GM19023 (cell line): ENCODE data around the gene KLHL28.

ENCODE experiments used
- ATAC-seq: cut with Tn5 transposase; IDR thresholded peaks from one replicate; pipeline ENCODE4 v1.9.1; 2021; ENCODE audit warnings: mild to moderate bottlenecking, moderate library complexity; ENCODE audit not compliant: unreplicated experiment

KLHL28 gene, protein sequence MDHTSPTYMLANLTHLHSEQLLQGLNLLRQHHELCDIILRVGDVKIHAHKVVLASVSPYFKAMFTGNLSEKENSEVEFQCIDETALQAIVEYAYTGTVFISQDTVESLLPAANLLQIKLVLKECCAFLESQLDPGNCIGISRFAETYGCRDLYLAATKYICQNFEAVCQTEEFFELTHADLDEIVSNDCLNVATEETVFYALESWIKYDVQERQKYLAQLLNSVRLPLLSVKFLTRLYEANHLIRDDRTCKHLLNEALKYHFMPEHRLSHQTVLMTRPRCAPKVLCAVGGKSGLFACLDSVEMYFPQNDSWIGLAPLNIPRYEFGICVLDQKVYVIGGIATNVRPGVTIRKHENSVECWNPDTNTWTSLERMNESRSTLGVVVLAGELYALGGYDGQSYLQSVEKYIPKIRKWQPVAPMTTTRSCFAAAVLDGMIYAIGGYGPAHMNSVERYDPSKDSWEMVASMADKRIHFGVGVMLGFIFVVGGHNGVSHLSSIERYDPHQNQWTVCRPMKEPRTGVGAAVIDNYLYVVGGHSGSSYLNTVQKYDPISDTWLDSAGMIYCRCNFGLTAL

DNA sequence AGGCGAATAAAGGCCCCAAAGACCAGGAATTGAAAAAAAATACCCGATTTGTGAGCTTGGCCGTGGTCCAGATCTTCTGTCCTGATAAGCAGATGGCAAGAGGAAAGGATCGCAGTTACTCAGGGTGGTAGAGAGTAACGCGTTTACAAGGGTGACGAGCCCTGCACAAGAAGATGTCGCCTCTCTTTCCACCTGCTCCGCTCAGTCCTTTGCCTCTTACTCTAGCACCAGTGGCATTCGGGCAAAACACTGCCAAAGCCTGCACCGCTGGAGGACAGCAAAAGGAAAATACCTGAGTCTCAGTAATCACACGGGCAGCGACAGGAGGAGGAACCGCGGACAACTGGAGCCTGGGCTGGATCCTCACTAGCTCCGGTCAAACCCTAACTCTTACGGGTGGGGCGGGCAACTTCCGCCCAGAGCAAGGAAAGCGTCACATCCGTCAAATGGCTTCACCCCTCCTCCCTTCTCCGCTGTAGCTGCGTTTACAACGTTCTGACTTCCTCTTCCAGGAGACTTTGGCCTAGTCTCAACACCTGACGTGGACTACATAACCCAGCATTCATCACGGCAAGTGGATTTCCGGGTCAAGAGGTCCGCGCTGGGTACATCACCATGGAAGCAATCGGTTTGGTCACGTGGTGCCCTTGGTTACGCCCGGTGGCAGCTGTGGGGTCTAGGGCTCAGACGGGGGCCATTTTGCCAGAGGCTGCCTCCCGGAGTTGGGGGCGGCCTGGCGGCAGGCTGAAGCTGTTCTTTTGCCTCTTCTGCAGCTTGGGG lies at the start of gene KLHL28, which contains the start of gene TOGARAM1:
KLHL28 (minus strand) TSS at position 394 of the 780 bp plus-strand sequence. CDS start 16,019 bp downstream, outside the sequence.
TOGARAM1 (plus strand) TSS at position 637 of the 780 bp plus-strand sequence. CDS start 232 bp downstream, outside the sequence.
- ATAC-seq = peak; percentile 94

DNA sequence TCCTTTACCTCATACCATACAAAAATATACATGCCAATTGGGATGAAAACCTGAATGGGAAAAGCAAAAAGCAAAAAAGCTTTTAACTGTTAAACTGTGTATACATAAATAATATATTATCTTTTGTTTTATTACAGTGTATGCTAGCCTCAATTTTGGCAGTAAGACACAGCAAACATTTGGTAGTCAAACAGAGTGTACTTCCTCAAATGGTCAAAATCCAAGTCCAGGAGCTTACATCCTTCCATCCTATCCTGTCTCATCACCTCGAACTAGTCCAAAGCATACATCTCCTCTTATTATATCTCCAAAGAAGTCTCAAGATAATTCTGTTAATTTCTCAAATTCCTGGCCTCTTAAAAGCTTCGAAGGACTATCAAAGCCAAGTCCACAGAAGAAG lies 42.2 kb upstream of the KLHL28 start:
- no peak for ATAC-seq

DNA sequence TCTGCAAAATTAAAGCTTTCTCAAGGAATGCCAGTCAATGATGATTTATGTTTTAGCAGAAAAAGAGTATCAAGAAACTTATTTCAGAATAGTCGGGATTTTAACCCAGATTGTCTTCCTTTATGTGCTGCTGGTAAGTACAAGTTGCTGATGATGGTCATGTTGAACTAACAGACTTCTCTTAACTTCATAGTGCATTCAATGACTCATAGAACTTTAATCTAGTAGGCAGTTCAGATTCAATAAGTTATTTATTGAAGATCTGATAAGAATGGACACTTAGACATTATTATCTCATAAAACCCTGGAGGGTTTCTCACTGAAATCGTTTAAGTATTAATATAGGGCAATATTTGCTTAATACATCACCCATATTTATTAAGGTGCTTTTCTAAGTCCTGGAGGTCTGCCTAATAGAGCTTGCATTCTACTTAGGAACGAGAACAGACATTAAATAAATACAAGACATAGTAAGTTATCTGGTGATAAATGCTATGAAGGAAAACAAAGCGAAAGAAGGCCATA lies 34.1 kb upstream of the KLHL28 start:
- no peak for ATAC-seq

DNA sequence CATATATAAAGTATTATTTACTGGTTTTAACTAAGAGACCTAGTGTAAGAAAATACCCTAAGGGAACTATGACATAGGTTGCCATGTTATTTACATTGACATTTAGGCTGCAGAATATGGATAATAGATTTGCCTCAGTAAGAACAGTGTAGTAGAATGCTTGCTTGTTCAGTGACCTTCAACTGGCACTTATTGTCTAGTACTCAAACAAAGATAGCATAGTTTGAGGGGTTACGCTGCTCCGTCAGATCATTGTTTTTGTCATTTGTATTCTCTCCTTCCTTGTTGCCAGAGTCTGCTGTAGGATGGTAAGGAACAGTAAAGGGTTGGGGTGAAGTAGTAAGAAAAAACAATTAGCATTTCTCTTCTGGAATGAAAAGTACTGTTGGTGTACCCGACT lies 33.4 kb upstream of the KLHL28 start:
- ATAC-seq = no peak

DNA sequence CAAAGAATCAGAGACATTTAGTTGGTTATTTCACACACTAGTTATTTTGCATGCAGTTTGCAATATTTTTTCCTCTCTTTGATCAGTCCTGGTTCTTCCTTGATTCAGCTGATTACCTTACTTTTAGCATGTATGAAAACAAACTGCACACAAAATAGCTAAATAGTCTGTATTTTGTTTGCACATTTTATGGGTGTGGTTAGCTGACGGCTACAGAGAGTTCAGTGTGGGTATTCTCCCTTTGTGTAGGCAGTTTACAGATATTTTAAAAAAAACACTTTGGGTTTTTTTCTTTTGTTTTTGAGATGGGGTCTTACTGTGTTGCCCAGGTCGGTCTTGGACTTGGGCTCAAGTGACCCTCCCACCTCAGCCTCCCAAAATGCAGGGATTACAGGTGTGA lies 28.8 kb upstream of the KLHL28 start:
- no peak for ATAC-seq

DNA sequence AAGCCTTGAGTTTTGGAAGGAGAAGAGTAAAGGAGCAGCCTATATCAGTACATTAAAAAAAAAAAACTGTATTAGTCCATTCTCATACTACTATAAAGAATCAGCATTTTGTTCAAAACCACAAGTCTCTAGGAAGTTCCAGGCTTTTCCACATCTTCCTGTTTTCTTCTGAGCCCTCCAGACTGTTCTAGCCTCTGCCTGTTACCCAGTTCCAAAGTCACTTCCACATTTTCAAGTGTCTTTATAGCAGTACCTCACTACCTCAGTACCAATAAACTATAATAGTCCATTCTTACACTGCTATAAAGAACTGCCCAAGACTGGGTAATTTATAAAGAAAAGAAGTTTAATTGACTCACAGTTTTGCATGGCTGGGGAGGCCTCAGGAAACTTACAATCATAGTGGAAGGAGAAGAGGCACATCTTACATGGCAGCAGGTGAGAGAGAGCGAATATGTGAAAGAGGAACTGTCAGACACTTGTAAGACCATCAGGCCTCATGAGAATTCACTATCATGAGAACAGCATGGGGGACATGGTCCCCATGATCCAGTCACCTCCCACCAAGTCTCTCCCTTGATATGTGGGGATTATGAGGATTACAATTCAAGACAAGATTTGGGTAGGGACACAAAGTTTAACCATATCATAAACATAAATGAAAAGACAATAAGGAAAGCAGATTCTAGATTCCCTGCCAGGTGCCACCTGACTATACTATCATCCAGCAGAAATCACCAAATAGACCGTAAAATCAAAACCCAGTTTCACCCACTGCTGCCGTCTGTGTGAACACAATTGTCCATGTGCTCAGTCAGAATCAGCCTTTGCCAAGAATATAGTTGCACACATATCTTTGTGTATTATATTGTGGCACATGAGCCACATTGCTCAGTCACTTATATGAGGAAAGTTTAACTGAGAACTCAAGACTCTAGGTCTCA lies 28.0 kb upstream of the KLHL28 start:
- no peak for ATAC-seq

DNA sequence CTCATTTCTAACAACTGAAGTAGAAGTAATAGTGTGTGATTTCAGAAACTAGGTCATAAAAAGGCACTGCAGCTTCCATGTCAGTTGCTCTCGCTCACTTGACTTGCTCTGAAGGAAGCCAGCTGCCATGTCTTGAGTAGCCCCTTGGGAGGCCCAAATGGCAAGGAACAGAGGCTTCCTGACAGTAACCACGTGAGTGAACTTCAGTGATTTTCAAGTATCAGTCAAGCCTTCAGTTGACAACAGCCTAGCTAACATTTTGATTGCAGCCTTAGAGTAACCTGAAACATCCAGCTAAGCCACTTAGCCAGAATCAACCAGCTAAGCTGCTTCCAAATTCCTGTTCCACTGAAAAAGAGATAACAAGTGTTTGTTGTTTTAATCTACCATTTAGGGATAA lies 26.9 kb upstream of the KLHL28 start:
- ATAC-seq = no peak

DNA sequence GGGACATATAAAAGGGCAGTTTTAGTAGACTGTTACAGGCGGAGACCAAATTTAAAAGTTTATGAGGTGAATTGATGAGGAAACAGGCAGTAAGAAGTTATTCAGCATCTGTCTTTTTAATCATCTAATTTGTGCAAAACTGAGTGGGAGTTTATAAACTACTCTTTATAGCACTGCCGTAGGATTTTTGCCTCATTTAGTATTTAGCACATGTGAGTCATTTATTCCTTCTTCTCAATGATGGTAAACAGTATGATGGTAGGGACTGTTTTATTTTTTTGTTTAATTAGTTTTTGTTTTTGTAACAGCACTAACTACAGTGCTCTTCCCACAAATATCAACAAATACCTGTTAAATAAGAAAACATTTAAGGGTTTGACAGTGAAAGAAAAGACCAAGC lies 20.8 kb upstream of the KLHL28 start:
- no peak for ATAC-seq

DNA sequence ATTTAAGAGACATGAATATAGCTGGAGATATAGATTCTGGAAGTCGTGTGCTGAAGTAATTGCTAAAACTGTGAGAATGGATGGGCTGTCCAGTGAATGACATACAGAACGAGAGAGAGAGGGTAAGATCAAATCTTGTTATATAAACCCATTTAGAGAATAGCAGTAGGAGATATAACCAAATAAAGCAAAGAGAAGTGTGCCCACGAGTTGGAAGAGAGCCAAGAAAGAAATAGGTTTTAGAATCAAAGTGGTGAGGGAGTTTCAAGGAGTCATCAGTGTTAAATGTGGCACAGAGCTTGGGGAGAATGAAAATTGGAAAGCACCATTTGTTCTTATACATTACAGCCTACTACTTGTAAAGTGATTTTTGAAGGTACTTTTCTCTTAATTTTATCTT lies 19.5 kb upstream of the KLHL28 start:
- ATAC-seq = no peak

DNA sequence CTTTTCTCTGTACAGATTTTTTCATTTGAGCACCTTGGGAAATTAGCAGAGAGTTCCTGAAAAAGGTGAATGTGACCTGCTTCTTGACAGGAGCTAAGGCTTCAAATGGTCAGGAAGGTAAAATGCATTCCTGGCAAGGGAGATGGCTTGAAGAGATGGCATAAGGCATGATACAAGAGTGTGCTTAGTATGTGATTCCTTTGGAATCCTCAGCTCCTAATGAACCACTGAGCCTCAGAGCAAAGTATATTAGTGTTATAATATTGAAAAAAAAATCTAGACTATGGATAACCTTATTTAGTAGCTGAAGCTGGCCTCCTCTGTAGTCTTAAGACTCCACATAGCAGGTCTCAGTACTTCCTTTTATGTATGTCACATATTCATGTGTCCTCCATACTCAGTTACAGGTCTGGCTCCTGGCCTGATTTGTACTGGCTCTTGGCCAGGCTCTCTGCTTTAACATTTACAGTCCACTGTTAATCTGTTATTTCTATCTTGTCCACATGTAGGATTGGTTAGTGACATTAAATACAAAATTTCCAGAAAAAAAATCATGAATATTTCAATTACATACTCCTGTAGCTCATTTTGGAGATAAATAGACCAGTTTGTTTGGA lies 18.1 kb upstream of the KLHL28 start:
- ATAC-seq = no peak

DNA sequence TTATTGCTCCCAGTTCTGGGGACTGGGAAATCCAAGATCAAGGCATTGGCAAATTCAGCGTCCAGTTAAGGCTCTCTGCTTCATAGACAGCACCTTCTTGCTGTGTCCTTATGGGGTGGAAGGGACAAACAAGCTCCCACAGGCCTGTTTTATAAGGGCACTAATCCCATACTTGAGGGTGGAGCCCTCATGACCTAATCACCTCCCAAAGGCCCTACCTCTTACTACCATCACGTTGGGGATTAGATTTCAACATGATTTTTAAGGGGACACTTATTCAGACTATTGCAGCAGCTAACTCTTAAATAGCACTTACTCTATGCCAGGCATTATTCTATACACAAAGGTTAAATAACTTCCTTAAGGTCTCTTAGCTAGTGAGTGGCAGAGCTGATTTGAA lies 17.5 kb upstream of the KLHL28 start:
- no peak for ATAC-seq

DNA sequence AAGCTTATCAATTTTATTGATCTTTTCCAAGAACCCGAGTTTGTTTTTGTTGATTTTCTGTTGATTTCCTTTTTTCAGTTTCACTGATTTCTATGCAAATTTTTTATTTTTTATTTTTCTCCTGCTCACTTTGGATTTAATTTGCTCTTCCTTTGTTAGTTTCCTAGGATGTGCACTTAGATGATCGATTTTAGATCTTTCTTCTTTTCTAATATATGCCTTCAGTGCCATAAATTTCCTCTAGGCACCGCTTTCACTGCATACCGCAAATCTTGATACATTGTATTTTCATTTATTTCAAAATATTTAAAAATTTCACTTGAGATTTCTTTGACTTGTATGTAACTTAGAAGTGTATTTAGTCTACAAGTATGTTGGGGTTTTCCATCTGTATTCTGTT lies 9.7 kb upstream of the KLHL28 start:
- no peak for ATAC-seq

DNA sequence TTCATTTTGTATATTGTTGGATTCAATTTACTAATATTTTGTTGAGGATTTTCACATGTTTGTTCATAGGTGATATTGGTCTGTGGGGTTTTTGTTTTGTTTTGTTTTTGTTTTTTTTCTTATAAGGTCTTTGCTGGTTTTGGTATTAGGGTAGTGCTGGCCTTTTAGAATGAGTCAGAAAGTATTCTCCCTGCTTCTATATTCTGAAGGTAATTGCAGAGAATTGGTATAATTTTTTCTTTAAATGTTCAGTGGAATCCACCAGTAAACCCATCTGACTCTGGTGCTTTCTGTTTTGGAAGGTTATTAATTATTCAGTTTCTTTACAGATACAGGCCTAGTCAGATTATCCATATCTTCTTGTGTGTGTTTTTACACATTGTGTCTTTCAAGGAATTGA lies 9.2 kb upstream of the KLHL28 start:
- peak; percentile 56 for ATAC-seq

DNA sequence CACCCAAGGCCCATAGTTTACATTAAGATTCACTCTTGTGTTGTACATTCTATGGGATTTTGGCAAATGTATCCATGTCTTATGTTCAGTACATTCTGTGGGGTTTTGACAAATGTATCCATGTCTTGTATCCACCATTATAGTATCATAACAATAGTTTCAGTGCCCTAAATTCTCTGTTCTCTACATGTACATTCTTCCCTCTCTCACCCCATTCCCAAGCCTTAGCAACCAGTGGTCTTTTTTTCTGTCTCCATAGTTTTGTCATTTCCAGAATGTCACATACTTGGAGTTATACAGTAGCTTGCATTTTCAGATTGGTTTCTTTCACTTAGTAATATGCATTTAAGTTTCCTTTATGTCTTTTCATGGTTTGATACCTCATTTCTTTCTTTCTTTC lies 7.0 kb upstream of the KLHL28 start:
- no peak for ATAC-seq

DNA sequence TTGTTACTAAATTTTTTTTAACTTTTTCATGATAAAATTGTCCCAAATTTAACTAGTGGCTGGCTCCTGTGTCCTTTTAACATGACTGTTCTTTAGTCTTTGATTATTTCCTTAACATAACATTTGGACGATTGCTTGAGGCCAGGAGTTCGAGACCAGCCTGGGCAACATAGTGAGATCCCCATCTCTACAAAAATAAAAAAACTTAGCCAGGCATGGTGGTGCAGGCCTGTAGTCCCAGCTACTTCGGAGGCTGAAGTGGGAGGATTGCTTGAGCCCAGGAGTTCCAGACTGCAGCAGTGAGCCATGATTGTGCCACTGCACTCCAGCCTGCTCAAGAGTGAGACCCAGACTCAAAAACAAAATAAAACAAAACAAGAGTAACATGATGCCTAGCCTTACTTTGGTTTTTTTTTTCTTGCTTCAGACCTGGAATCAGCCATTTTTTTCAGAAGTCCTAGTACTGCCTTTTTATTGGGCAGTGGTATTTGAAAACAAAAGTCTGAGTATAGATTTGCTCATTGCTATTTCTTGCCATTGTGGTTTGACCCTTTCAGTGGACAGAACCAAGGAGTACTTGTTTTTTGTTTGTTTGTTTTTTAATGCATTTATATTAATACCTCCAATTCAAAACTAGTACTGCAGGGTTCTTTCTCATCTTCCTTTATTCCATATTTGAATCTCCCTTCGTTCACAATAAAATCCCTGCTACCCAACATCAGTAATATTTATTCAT lies 5.0 kb upstream of the KLHL28 start:
- ATAC-seq = no peak

DNA sequence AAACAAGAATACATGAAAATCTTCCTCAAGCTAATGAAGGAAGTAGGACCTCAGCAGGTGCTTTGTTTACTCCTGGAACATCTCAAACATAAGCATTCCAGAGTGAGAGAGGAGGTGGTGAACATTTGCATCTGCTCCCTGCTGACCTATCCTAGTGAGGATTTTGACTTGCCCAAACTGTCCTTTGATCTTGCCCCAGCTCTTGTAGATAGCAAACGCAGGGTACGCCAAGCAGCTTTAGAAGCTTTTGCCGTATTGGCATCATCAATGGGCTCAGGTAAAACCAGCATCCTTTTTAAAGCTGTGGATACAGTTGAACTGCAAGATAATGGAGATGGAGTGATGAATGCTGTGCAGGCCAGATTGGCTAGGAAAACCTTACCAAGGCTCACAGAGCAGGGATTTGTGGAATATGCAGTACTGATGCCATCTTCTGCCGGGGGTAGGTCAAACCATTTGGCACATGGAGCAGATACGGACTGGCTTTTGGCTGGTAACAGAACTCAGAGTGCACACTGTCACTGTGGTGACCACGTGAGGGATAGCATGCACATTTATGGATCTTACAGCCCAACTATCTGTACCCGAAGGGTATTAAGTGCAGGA lies 2.1 kb upstream of the KLHL28 start:
- no peak for ATAC-seq

DNA sequence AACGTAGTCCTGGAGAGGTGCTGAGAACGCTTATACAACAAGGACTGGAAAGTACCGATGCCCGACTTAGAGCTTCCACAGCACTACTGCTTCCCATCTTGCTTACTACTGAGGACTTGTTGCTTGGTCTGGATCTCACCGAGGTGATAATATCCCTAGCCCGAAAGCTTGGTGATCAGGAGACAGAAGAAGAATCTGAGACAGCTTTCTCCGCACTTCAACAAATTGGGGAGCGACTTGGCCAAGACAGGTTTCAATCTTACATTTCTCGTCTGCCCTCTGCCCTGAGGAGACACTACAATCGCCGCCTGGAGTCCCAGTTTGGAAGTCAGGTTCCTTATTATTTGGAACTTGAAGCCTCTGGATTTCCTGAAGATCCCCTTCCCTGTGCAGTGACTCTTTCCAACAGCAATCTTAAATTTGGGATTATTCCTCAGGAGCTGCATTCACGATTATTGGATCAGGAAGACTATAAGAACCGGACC lies 1.3 kb upstream of the KLHL28 start:
- no peak for ATAC-seq

DNA sequence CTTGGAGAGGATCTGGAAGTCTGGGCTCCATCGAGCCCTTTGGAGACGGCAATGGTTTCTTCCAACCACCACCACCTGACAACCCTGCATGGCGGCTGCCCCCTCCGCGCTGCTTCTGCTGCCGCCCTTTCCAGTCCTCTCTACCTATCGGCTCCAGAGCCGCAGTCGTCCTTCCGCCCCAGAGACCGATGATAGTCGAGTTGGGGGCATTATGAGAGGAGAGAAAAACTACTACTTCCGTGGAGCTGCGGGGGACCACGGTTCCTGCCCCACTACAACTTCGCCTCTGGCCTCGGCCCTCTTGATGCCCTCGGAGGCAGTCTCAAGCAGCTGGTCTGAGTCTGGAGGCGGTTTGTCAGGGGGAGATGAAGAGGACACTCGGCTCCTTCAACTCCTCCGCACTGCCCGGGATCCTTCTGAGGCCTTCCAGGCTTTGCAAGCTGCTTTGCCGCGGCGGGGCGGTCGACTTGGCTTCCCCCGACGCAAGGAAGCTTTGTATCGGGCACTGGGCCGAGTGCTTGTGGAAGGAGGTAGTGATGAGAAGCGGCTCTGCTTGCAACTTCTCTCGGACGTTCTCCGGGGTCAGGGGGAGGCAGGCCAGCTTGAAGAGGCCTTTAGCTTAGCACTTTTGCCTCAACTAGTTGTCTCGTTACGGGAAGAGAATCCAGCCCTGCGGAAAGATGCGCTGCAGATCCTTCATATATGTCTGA lies 742 bp upstream of the KLHL28 start:
- peak; percentile 35 for ATAC-seq
